BLaER1 treated with 17β-estradiol and CSF1 and Interleukin-3, amounts not matched to agents 10 nM and 100 nM (cell line): ENCODE measurements around the gene GALNTL6.
"Not testable (repeated sequence)": the region's sequence is repeated elsewhere in the genome, so short reads cannot be mapped to it uniquely, and the experiment has no call there.

Experiments
- H3K27ac ChIP-seq, 11 experiments: shearing (Covaris generic); formaldehyde crosslinking; 2 replicates each; pipeline ENCODE4 v1.8.1; 2022
- H3K27me3 ChIP-seq, 11 experiments: shearing (Covaris generic); formaldehyde crosslinking; 2 replicates each; pipeline ENCODE4 v1.8.1; 2022
- H3K36me3 ChIP-seq, 11 experiments: shearing (Covaris generic); formaldehyde crosslinking; 2 replicates each; pipeline ENCODE4 v1.8.1; 2022
- H3K4me1 ChIP-seq, 10 experiments: shearing (Covaris generic); formaldehyde crosslinking; 2 replicates each; pipeline ENCODE4 v1.8.1; 2022
- H3K4me2 ChIP-seq, 11 experiments: shearing (Covaris generic); formaldehyde crosslinking; 2 replicates each; pipeline ENCODE4 v1.8.1; 2022
- H3K4me3 ChIP-seq, 10 experiments: shearing (Covaris generic); formaldehyde crosslinking; 2 replicates each; pipeline ENCODE4 v1.8.1; 2022
- H3K9ac ChIP-seq, 11 experiments: shearing (Covaris generic); formaldehyde crosslinking; 2 replicates each; pipeline ENCODE4 v1.8.1; 2022
- H3K9me3 ChIP-seq, 11 experiments: shearing (Covaris generic); formaldehyde crosslinking; replicated peaks in 1 of 11; 2 replicates each; pipeline ENCODE4 v1.8.1; 2022
- H4K20me1 ChIP-seq, 11 experiments: shearing (Covaris generic); formaldehyde crosslinking; 2 replicates each; pipeline ENCODE4 v1.8.1; 2022
- Cebpa-rat ChIP-seq, 11 experiments: shearing (Covaris generic); IDR thresholded peaks; 2 replicates each; pipeline ENCODE4 v1.8.1; 2022

GALNTL6 gene

GRCh38 chr4:173024203-173024602 is 1211.0 kb downstream of the GALNTL6 start:
- Histone ChIP-seq H3K27me3 (no peaks in the 10 kb centered on the region), H4K20me1 (no peaks in the 10 kb centered on the region), H3K4me2 (peak overlapping the region in 9 of 11 experiments; percentile 26 to 60 (median 54); a peak in 16 of 22 replicates), H3K4me3 (no peak overlapping the region), H3K27ac (peak overlapping the region in 9 of 11 experiments; percentile 5 to 76 (median 65); a peak in 16 of 22 replicates), H3K4me1 (peaks cover 0 to 19% (median 17%) of the 10 kb centered on the region in 10 experiments; a peak in 18 of 20 replicates), H3K9ac (peak overlapping the region in 4 of 11 experiments; percentile 12 to 36 (median 28); a peak in 4 of 22 replicates), H3K9me3 (peaks cover 0 to 12% (median 10%) of the 10 kb centered on the region in 11 experiments; a peak in 12 of 22 replicates), H3K36me3 (no peaks in the 10 kb centered on the region)
- no peak for TF ChIP-seq Cebpa-rat (IDR thresholded peaks at IDR 0.05)

DNA sequence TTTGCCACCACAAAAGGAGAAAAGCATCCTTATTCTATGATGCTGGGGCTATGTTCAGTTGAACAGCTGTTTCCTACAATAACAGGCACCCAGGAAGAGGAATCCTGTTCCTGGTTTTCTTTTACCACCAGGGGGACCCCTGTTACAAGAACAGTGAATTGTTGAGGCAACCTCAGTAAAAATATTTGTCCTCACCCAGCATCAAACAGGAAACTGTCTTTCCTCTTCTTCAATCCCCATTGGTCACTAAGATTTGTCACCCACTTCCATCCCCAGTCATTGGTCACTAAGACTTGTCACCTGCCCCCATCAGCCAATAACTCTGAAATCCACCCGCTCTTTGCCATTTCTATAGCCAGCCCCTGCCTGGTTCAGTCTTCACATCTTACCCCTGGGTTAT is 1211.9 kb downstream of the GALNTL6 start:
- peaks cover 0 to 12% (median 10%) of the 10 kb centered on the region in 11 experiments; a peak in 12 of 22 replicates for H3K9me3 ChIP-seq
- H3K9ac ChIP-seq = peak overlapping the region in 2 of 11 experiments; percentile 32 to 36; a peak in 1 of 22 replicates
- TF ChIP-seq Cebpa-rat (IDR thresholded peaks at IDR 0.05) = no peak
- peak overlapping the region in 8 of 11 experiments; percentile 53 to 76 (median 66); a peak in 13 of 22 replicates for H3K27ac ChIP-seq
- no peaks in the 10 kb centered on the region for H4K20me1 ChIP-seq
- no peak overlapping the region for H3K4me3 ChIP-seq
- H3K4me1 ChIP-seq = peaks cover 0 to 19% (median 17%) of the 10 kb centered on the region in 10 experiments; a peak in 18 of 20 replicates
- H3K27me3 ChIP-seq = no peaks in the 10 kb centered on the region
- H3K36me3 ChIP-seq = no peaks in the 10 kb centered on the region
- peak overlapping the region in 10 of 11 experiments; percentile 21 to 60 (median 52); a peak in 18 of 22 replicates for H3K4me2 ChIP-seq

DNA sequence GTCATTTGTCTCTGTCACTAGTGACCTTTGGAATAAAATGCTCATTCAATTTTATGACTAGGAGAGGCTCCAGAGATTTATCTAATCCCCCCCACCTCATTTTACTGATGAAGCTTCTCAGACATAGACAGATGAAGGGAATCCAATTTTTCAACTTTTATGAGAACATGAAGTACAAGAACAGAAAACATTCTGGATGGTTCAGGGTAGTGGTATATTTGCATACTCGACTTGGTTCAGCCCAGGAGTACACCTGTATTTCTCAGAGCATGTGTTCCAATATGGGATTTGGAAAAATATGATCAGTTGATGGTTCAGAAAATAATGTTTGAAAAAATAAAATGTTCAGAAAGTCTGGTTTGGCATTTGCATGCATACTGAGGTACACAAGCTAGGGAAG is 1224.0 kb downstream of the GALNTL6 start:
- TF ChIP-seq Cebpa-rat (IDR thresholded peaks at IDR 0.05) = no peak
- no peaks in the 10 kb centered on the region for H3K9me3 ChIP-seq
- no peaks in the 10 kb centered on the region for H4K20me1 ChIP-seq
- no peak overlapping the region for H3K27ac ChIP-seq
- no peaks in the 10 kb centered on the region for H3K36me3 ChIP-seq
- no peaks in the 10 kb centered on the region for H3K27me3 ChIP-seq
- no peaks in the 10 kb centered on the region for H3K4me1 ChIP-seq
- no peak overlapping the region for H3K9ac ChIP-seq
- H3K4me2 ChIP-seq = no peak overlapping the region
- no peak overlapping the region for H3K4me3 ChIP-seq

GRCh38 chr4:173038192-173038896 is 1225.1 kb downstream of the GALNTL6 start:
- no peak for TF ChIP-seq Cebpa-rat (IDR thresholded peaks at IDR 0.05)
- Histone ChIP-seq H3K27me3 (no peaks in the 10 kb centered on the region), H4K20me1 (no peaks in the 10 kb centered on the region), H3K4me3 (no peak overlapping the region), H3K9ac (no peak overlapping the region), H3K27ac (no peak overlapping the region), H3K4me2 (no peak overlapping the region), H3K9me3 (peaks cover 0 to 5% (median 0%) of the 10 kb centered on the region in 11 experiments; a peak in 1 of 22 replicates), H3K36me3 (no peaks in the 10 kb centered on the region), H3K4me1 (no peaks in the 10 kb centered on the region)

- no peak overlapping the region for H3K27ac ChIP-seq
- peaks cover 0 to 9% (median 0%) of the 10 kb centered on the region in 11 experiments; a peak in 2 of 22 replicates for H3K9me3 ChIP-seq
- no peaks in the 10 kb centered on the region for H3K36me3 ChIP-seq
- no peak overlapping the region for H3K9ac ChIP-seq
- no peak overlapping the region for H3K4me2 ChIP-seq
- no peaks in the 10 kb centered on the region for H3K4me1 ChIP-seq
- no peak overlapping the region for H3K4me3 ChIP-seq
- no peak for TF ChIP-seq Cebpa-rat (IDR thresholded peaks at IDR 0.05)
- H4K20me1 ChIP-seq = no peaks in the 10 kb centered on the region
- no peaks in the 10 kb centered on the region for H3K27me3 ChIP-seq
Measured at GRCh38 chr4:173039617-173040577, 1226.7 kb downstream of the GALNTL6 start.

GRCh38 chr4:173041482-173041881 is 1228.3 kb downstream of the GALNTL6 start:
- H4K20me1 ChIP-seq = no peaks in the 10 kb centered on the region
- H3K27ac ChIP-seq = no peak overlapping the region
- no peaks in the 10 kb centered on the region for H3K27me3 ChIP-seq
- peaks cover 0 to 9% (median 0%) of the 10 kb centered on the region in 11 experiments; a peak in 2 of 22 replicates for H3K9me3 ChIP-seq
- TF ChIP-seq Cebpa-rat (IDR thresholded peaks at IDR 0.05) = no peak
- no peaks in the 10 kb centered on the region for H3K36me3 ChIP-seq
- H3K4me3 ChIP-seq = no peak overlapping the region
- H3K9ac ChIP-seq = no peak overlapping the region
- H3K4me1 ChIP-seq = no peaks in the 10 kb centered on the region
- no peak overlapping the region for H3K4me2 ChIP-seq

DNA sequence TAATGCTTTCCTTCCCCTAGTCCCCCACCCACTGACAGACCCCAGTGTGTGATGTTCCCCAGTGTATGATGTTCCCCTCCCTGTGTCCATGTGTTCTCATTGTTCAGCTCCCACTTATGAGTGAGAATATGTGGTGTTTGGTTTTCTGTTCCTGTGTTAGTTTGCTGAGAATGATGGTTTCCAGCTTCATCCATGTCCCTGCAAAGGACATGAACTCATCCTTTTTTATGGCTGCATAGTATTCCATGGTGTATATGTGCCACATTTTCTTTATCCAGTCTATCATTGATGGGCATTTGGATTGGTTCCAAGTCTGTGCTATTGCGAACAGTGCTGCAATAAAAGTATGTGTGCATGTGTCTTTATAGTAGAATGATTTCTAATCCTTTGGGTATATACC is 1228.9 kb downstream of the GALNTL6 start:
- not testable (repeated sequence) for H3K27ac ChIP-seq

GRCh38 chr4:173044340-173044739 is 1231.1 kb downstream of the GALNTL6 start:
- H3K4me3 ChIP-seq = no peak overlapping the region
- no peak for TF ChIP-seq Cebpa-rat (IDR thresholded peaks at IDR 0.05)

More for the DNA sequence above, 1228.9 kb downstream of the GALNTL6 start:
- not testable (repeated sequence) for H3K4me1 ChIP-seq, H4K20me1 ChIP-seq, H3K4me3 ChIP-seq, H3K9ac ChIP-seq, H3K9me3 ChIP-seq, H3K36me3 ChIP-seq, H3K4me2 ChIP-seq, H3K27me3 ChIP-seq

GRCh38 chr4:173045571-173045970 is 1232.4 kb downstream of the GALNTL6 start:
- Histone ChIP-seq H3K9me3 (peaks cover 0 to 9% (median 0%) of the 10 kb centered on the region in 11 experiments; a peak in 2 of 22 replicates), H3K9ac (no peak overlapping the region), H4K20me1 (no peaks in the 10 kb centered on the region), H3K27ac (no peak overlapping the region), H3K36me3 (no peaks in the 10 kb centered on the region), H3K4me2 (no peak overlapping the region), H3K4me1 (no peaks in the 10 kb centered on the region), H3K27me3 (no peaks in the 10 kb centered on the region), H3K4me3 (no peak overlapping the region)
- TF ChIP-seq Cebpa-rat (IDR thresholded peaks at IDR 0.05) = no peak

More at GRCh38 chr4:173044340-173044739, 1231.1 kb downstream of the GALNTL6 start:
- H3K27ac ChIP-seq = no peak overlapping the region
- no peaks in the 10 kb centered on the region for H3K4me1 ChIP-seq
- no peak overlapping the region for H3K4me2 ChIP-seq
- H3K9me3 ChIP-seq = peaks cover 0 to 9% (median 0%) of the 10 kb centered on the region in 11 experiments; a peak in 2 of 22 replicates
- no peaks in the 10 kb centered on the region for H3K36me3 ChIP-seq
- H3K9ac ChIP-seq = no peak overlapping the region
- H3K27me3 ChIP-seq = no peaks in the 10 kb centered on the region
- no peaks in the 10 kb centered on the region for H4K20me1 ChIP-seq
